K562 (cell line): ENCODE data around the gene SVIL. TPM values are rescaled to one million over a fixed set of nuclear protein-coding genes. Genes with fewer than 3 reads are reported as not detected.
A peak's percentile ranks its signal among the peaks of the same experiment; 100 is the strongest.

ENCODE experiments used
- ATAC-seq: fragments of 200-7000 bp; cut with Tn5 transposase; 3 replicates; pipeline ENCODE4 v1.9.1; 2020; ENCODE audit warnings: moderate library complexity
- BruUV-seq: library from RNA; stranded (reverse); fragments of 400-500 nt; replicated peaks from 2 replicates; lab custom pipeline; 2021; lab: Mats Ljungman, UMichigan
- CTCF ChIA-PET: fragments of 300-600 bp; formaldehyde crosslinking; extraction: SDS; loops from one replicate; lab custom pipeline; 2021; ENCODE audit warnings: low intra/inter-chr PET ratio; lab: Yijun Ruan, JAX
- POLR2A ChIA-PET: fragments of 300-600, 350-650 bp; sonication (Branson Sonifier 250); formaldehyde crosslinking; extraction: SDS; loops from one replicate; lab custom pipeline; 2021; ENCODE audit warnings: antibody characterized with exemption, inconsistent platforms; lab: Yijun Ruan, JAX
- DNase-seq, 4 experiments: peaks; one replicate each; pipeline versions ENCODE4 v3.0.0 to v3.0.0-alpha.2; 2011 to 2018; ENCODE audit warnings: low spot score in 3 of 4, mixed read lengths in 3 of 4; ENCODE audit errors: extremely low read depth in 1 of 4
- FAIRE-seq: peaks from 2 replicates; lab custom pipeline; 2011; peaks lifted over from hg19 to GRCh38; lab: Jason Lieb, UNC
- H2AFZ ChIP-seq: 2 replicates; pipeline ENCODE4 v1.6.0; 2011; ENCODE audit warnings: low read depth, low read length, control low read depth, inconsistent platforms
- H3K27ac ChIP-seq: fragments of 200-600 bp; 3 replicates; pipeline ENCODE4 v1.8.0; 2011; ENCODE audit warnings: low read depth, mild to moderate bottlenecking, control low read depth, inconsistent platforms, low read length, moderate library complexity, mixed read lengths; ENCODE audit errors: extremely low read depth
- H3K27me3 ChIP-seq, 2 experiments: fragments of 300-600 bp in 1 of 2; 2 replicates in 1 of 2; 3 replicates in 1 of 2; pipeline versions ENCODE4 v1.6.0 to v1.8.0; 2011; ENCODE audit warnings: inconsistent platforms in 2 of 2, low read length in 2 of 2, mild to moderate bottlenecking in 1 of 2, mixed read lengths in 1 of 2, moderate library complexity in 1 of 2; ENCODE audit not compliant: control insufficient read depth in 2 of 2, insufficient read depth in 2 of 2
- H3K36me3 ChIP-seq: fragments of 300-600 bp; 3 replicates; pipeline ENCODE4 v1.8.0; 2011; ENCODE audit warnings: mild to moderate bottlenecking, low read length, inconsistent platforms; ENCODE audit not compliant: control insufficient read depth, insufficient read depth
- H3K4me1 ChIP-seq, 2 experiments: fragments of 200-600 bp in 1 of 2; replicated peaks in 1 of 2; 2 replicates in 1 of 2; 3 replicates in 1 of 2; pipeline versions ENCODE4 v1.5.1 to v1.8.0; 2011; ENCODE audit warnings: inconsistent platforms in 2 of 2, low read length in 2 of 2, mild to moderate bottlenecking in 1 of 2, mixed read lengths in 1 of 2, moderate library complexity in 1 of 2; ENCODE audit not compliant: control insufficient read depth in 2 of 2, insufficient read depth in 2 of 2
- H3K4me2 ChIP-seq: 2 replicates; pipeline ENCODE4 v1.6.1; 2011; ENCODE audit warnings: low read length, control low read depth, inconsistent platforms, mixed read lengths; ENCODE audit not compliant: insufficient read depth
- H3K4me3 ChIP-seq: fragments of 200-600 bp; sonication (generic), shearing (Covaris generic); 2 replicates; pipeline ENCODE4 v1.5.1; 2016; ENCODE audit warnings: control low read depth, inconsistent platforms
- H3K79me2 ChIP-seq: fragments of 200-600 bp; 3 replicates; pipeline ENCODE4 v1.8.0; 2011; ENCODE audit warnings: low read length, inconsistent platforms; ENCODE audit not compliant: control insufficient read depth, insufficient read depth
- H3K9ac ChIP-seq, 2 experiments: 2 replicates each; pipeline versions ENCODE4 v1.6.0 to v1.6.1; 2011; ENCODE audit warnings: low read depth in 2 of 2, low read length in 2 of 2, control low read depth in 1 of 2, inconsistent platforms in 1 of 2, mild to moderate bottlenecking in 1 of 2, mixed read lengths in 1 of 2; ENCODE audit not compliant: insufficient read depth in 1 of 2
- H3K9me1 ChIP-seq: one replicate; pipeline ENCODE4 v1.6.0; 2011; ENCODE audit warnings: inconsistent platforms, mild to moderate bottlenecking, low read length, moderate library complexity; ENCODE audit not compliant: control insufficient read depth, insufficient read depth
- H3K9me3 ChIP-seq: replicated peaks from 2 replicates; pipeline ENCODE4 v1.5.1; 2011; ENCODE audit warnings: low read depth, low read length, inconsistent platforms; ENCODE audit not compliant: control insufficient read depth, insufficient read depth
- H4K20me1 ChIP-seq: replicated peaks from 2 replicates; pipeline ENCODE4 v1.6.1; 2011; ENCODE audit warnings: low read length, inconsistent platforms, mixed read lengths; ENCODE audit not compliant: control insufficient read depth, insufficient read depth
- CEBPB ChIP-seq: fragments of 450-650 bp; IDR thresholded peaks from 2 replicates; pipeline ENCODE4 v1.6.1; 2016; ENCODE audit warnings: missing genetic modification characterization, missing compliant biosample characterization
- CEBPG ChIP-seq, 3 experiments: fragments of 200-800 bp in 1 of 3; sonication (Bioruptor generic) in 1 of 3; sonication (generic) in 1 of 3; formaldehyde crosslinking in 1 of 3; IDR thresholded peaks in 2 of 3; conservative IDR thresholded peaks in 1 of 3; 2 replicates each; pipeline versions ENCODE4 v1.6.1 to v1.8.0; 2016 to 2022; ENCODE audit warnings: missing compliant biosample characterization in 2 of 3, missing genetic modification characterization in 2 of 3, mild to moderate bottlenecking in 1 of 3, missing genetic modification reagents in 1 of 3
- ETV6 ChIP-seq, 3 experiments: fragments of 150-350 bp in 1 of 3; sonication (generic) in 1 of 3; formaldehyde crosslinking in 1 of 3; IDR thresholded peaks; 2 replicates each; pipeline versions ENCODE4 v1.6.1 to v1.8.0; 2014 to 2022; ENCODE audit warnings: borderline replicate concordance in 2 of 3, low read depth in 2 of 3, antibody characterized with exemption in 1 of 3, low read length in 1 of 3, mild to moderate bottlenecking in 1 of 3, missing genetic modification reagents in 1 of 3
- FIP1L1 ChIP-seq: fragments of 200-400 bp; formaldehyde crosslinking; IDR thresholded peaks from 2 replicates; pipeline ENCODE4 v1.6.1; 2018; ENCODE audit warnings: mild to moderate bottlenecking, low read depth, low read length; ENCODE audit not compliant: poor library complexity, severe bottlenecking
- NCOA6 ChIP-seq: fragments of 450-650 bp; IDR thresholded peaks from 2 replicates; pipeline ENCODE4 v1.6.1; 2017; ENCODE audit warnings: mild to moderate bottlenecking
- WGBS: fragments of 100-300 bp; shearing (Covaris generic); methylation state at CpG from one replicate; pipeline ENCODE4 v1.1.6; 2016; ENCODE audit warnings: low coverage, mixed read lengths; ENCODE audit not compliant: insufficient coverage; ENCODE audit errors: missing lambda C conversion rate; 5-methylcytosine and 5-hydroxymethylcytosine counted together
- in situ Hi-C: fragments of 300-500 bp; cut with MboI; formaldehyde crosslinking; loops from 4 replicates; pipeline ENCODE4 v1.15.0; 2018; ENCODE audit warnings: inconsistent platforms, mixed read lengths
- intact Hi-C: fragments of 100-400 bp; cut with micrococcal nuclease; formaldehyde crosslinking; loops from 2 replicates; pipeline ENCODE4 v1.14.2; 2022
- polyA plus RNA-seq, 8 experiments: library from polyadenylated mRNA; depleted of rRNA in 4 of 8; stranded (reverse) in 5 of 8; unstranded in 3 of 8; fragments of >200 nt; fragmentation: Nextera tagmentation in 2 of 8; fragmentation: Illumina TruSeq in 1 of 8; extraction: Ambion mirVana in 2 of 8; extraction: Trizol in 1 of 8; gene quantifications; 2 replicates each; pipeline versions ENCODE4 v1.2.1 to v1.2.3, GENCODE V29; 2011 to 2014; ENCODE audit warnings: inconsistent platforms in 1 of 8, missing spikeins in 1 of 8
- total RNA-seq, 7 experiments: library from RNA; depleted of rRNA in 6 of 7; stranded (reverse); fragments of >200 nt in 6 of 7; fragmentation: Illumina TruSeq in 2 of 7; extraction: Trizol in 2 of 7; gene quantifications; 2 replicates each; pipeline versions ENCODE4 v1.2.1 to v1.2.3, GENCODE V29; 2011 to 2021; ENCODE audit warnings: low replicate concordance in 1 of 7
- TF ChIP-seq, protein P1 (sequence below): fragments of 250-450 bp; sonication (Bioruptor Pico); IDR thresholded peaks from 2 replicates; pipeline ENCODE4 v1.5.0; 2021

The SVIL gene
- total and polyA plus RNA-seq, 9 of the 15 experiments (the other 6 are each of a cell fraction or from before 2014, with no cell fraction given), result under 0.01 to 0.18 (median 0.05) TPM; not detected in 3

DNA sequence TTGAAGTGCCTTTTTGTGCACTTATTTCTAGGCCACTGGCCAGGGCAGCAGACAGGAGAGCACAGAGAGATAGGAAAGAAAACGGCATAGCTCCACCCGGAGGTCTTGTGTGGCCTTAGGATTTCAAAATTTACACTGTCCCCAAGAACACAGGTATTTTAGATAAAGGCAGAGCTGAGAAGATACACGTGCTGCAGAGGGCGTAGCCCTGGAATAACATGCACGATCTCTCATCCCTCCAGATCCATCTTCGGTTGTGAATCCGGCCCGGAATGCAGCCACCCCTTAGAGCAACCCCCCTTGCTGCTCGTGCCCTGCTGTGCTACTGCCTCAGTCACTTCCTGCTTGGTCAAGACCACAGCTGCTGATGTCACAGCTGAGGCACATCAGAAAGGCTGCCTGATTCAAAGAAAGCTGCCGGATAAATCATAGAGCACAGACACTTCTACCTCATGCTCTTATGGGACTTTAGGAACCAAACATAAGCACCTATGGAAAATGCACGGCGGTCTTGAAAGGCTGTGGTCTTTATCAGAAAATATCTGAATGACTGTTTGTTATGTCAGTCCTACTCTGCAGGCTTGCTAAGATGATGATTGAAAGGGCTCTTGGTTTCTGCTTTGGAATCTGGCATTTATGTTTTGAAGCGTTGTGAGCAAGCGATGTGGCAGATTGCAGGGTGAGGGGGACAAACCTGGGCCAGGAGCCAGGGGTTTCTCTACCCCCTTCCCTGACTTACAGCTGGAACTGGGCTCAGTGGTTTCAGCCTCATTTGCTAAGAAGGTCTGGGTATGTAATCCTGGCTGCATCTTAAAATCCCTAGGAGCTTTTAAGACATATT lies 152.0 kb downstream of the SVIL start (continued):
- TF ChIP-seq, protein P1, sequence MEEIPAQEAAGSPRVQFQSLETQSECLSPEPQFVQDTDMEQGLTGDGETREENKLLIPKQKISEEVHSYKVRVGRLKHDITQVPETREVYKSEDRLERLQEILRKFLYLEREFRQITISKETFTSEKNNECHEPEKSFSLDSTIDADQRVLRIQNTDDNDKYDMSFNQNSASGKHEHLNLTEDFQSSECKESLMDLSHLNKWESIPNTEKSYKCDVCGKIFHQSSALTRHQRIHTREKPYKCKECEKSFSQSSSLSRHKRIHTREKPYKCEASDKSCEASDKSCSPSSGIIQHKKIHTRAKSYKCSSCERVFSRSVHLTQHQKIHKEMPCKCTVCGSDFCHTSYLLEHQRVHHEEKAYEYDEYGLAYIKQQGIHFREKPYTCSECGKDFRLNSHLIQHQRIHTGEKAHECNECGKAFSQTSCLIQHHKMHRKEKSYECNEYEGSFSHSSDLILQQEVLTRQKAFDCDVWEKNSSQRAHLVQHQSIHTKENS (CRISPR knock-in tag), result no peak
- no peak for TF ChIP-seq FIP1L1

DNA sequence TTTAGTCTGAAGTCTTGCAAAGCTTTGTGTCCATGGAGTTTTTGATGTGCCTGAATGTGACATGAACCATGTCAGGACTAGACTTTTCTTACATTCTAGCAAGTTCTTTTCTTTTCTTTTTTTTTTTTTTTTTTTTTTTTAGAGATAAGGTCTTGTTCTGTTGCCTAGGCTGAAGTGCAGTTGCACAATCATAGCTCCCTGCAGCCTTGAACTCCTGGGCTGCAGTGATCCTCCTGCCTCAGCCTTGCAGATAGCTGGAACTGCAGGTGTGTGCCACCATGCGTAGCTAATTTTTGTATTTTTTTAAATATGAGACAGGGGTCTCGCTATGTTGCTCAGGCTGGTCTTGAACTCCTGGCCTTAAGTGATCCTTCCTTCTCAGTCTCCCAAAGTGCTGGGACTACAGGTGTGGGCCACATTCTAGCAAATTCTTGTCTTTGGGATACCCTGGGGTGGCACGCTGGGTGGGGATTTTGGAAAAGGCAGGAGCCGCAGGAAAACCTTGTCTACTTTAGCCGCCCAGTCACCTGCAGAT lies 152.8 kb downstream of the SVIL start:
- no peak overlapping the region for H3K27ac ChIP-seq
- no peak overlapping the region for H3K4me3 ChIP-seq
- peaks cover 0 to 4% of the 10 kb centered on the region in 2 experiments; a peak in 2 of 5 replicates for H3K4me1 ChIP-seq
- 14% methylated on average over 5 of the region's 5 CpGs for WGBS
- no peaks in the 10 kb centered on the region for H3K9me1 ChIP-seq
- DNase-seq, result no peak
- no TSS peak for BruUV-seq
- TF ChIP-seq CEBPG (CRISPR knock-in tag; IDR thresholded peaks at IDR 0.05) (no peak), CEBPG (tag; conservative IDR thresholded peaks at IDR 0.05 in 1 of 2, IDR thresholded peaks at IDR 0.05 in 1 of 2) (peak in 1 of 2 experiments; percentile 74; a peak in 2 of 4 replicates), CEBPB (tag) (peak; percentile 89), NCOA6 (no peak), ETV6 (IDR thresholded peaks at IDR 0.05; ENCODE audit: borderline replicate concordance in 1 of 2, low read depth in 2 of 2, low read length in 1 of 2) (no peak), ETV6 (CRISPR knock-in tag; IDR thresholded peaks at IDR 0.05; ENCODE audit: borderline replicate concordance) (no peak)
- TF ChIP-seq, all 486 proteins: peak for 2
- CTCF ChIA-PET, result interaction anchor here (0.9 kb wide), 1 partner anchor 15 kb away, joined by 4 read pairs; no protein-coding TSS in a partner anchor
- in situ Hi-C loops, result no loop called here
- POLR2A ChIA-PET, result interaction anchor here (0.6 kb wide), 1 partner anchor 44 kb away, joined by 4 read pairs; no protein-coding TSS in a partner anchor
- intact Hi-C loops, result no loop called here
- ATAC-seq (no peak), FAIRE-seq (peak; percentile 6)
- no peak overlapping the region for H2AFZ ChIP-seq
- no peaks in the 10 kb centered on the region for H4K20me1 ChIP-seq
- no peaks in the 10 kb centered on the region for H3K9me3 ChIP-seq
- peaks cover 25 to 50% of the 10 kb centered on the region in 2 experiments for H3K27me3 ChIP-seq
- no peaks in the 10 kb centered on the region for H3K79me2 ChIP-seq
- no peaks in the 10 kb centered on the region for H3K36me3 ChIP-seq
- H3K9ac ChIP-seq, result no peak overlapping the region
- no peak overlapping the region for H3K4me2 ChIP-seq
